ENCODE measurements around the gene GAB2. TPM values are rescaled to one million over a fixed set of nuclear protein-coding genes. Genes with fewer than 3 reads are reported as not detected.
"Not testable (repeated sequence)": the region's sequence is repeated elsewhere in the genome, so short reads cannot be mapped to it uniquely, and the experiment has no call there.

GAB2 gene
- total RNA-seq, 2 experiments from 2014 or later: 0.91 to 0.98 TPM

- peaks cover 8% of the 10 kb centered on the region for H3K9me3 Mint-ChIP-seq
- peak; percentile 22 for DNase-seq
- H3K4me3 Mint-ChIP-seq: no peak overlapping the region
- peaks cover 18% of the 10 kb centered on the region for H3K4me1 Mint-ChIP-seq
- no peaks in the 10 kb centered on the region for H3K27me3 Mint-ChIP-seq
- no peak overlapping the region for H3K27ac Mint-ChIP-seq
- peaks cover 11% of the 10 kb centered on the region for H3K36me3 Mint-ChIP-seq
These were observed 125.4 kb downstream of the GAB2 start for GRCh38 chr11:78292109-78292803.

GRCh38 chr11:78291503-78292108, 126.0 kb downstream of the GAB2 start:
- DNase-seq: peak; percentile 12
- H3K27me3 Mint-ChIP-seq: no peaks in the 10 kb centered on the region
- peaks cover 18% of the 10 kb centered on the region for H3K4me1 Mint-ChIP-seq
- no peak overlapping the region for H3K4me3 Mint-ChIP-seq
- H3K36me3 Mint-ChIP-seq: peaks cover 11% of the 10 kb centered on the region
- no peak overlapping the region for H3K27ac Mint-ChIP-seq
- H3K9me3 Mint-ChIP-seq: peaks cover 8% of the 10 kb centered on the region

GRCh38 chr11:78290293-78291176, 127.1 kb downstream of the GAB2 start:
- no peak overlapping the region for H3K4me3 Mint-ChIP-seq

GRCh38 chr11:78289552-78290292, 127.9 kb downstream of the GAB2 start:
- H3K9me3 Mint-ChIP-seq: peaks cover 8% of the 10 kb centered on the region
- H3K4me1 Mint-ChIP-seq: peaks cover 18% of the 10 kb centered on the region
- no peaks in the 10 kb centered on the region for H3K27me3 Mint-ChIP-seq
- H3K27ac Mint-ChIP-seq: peak overlapping the region; percentile 5
- H3K4me3 Mint-ChIP-seq: no peak overlapping the region
- DNase-seq: no peak
- peaks cover 11% of the 10 kb centered on the region for H3K36me3 Mint-ChIP-seq

More at GRCh38 chr11:78290293-78291176, 127.1 kb downstream of the GAB2 start:
- Mint-ChIP-seq H3K27ac (peak overlapping the region; percentile 28), H3K36me3 (peaks cover 11% of the 10 kb centered on the region), H3K9me3 (peaks cover 8% of the 10 kb centered on the region), H3K4me1 (peaks cover 18% of the 10 kb centered on the region), H3K27me3 (no peaks in the 10 kb centered on the region)
- peak; percentile 2 for DNase-seq

GRCh38 chr11:78284260-78284659, 133.4 kb downstream of the GAB2 start:
- Mint-ChIP-seq H3K9me3 (no peaks in the 10 kb centered on the region), H3K4me3 (no peak overlapping the region), H3K36me3 (peaks cover 2% of the 10 kb centered on the region), H3K4me1 (no peaks in the 10 kb centered on the region), H3K27ac (no peak overlapping the region), H3K27me3 (no peaks in the 10 kb centered on the region)
- no peak for DNase-seq

GRCh38 chr11:78282821-78283220, 134.8 kb downstream of the GAB2 start:
- Mint-ChIP-seq H3K27me3 (no peaks in the 10 kb centered on the region), H3K27ac (no peak overlapping the region), H3K4me1 (no peaks in the 10 kb centered on the region), H3K36me3 (no peaks in the 10 kb centered on the region), H3K4me3 (no peak overlapping the region), H3K9me3 (no peaks in the 10 kb centered on the region)
- DNase-seq: no peak

GRCh38 chr11:78281511-78281910, 136.1 kb downstream of the GAB2 start:
- Mint-ChIP-seq H3K27ac (no peak overlapping the region), H3K9me3 (no peaks in the 10 kb centered on the region), H3K27me3 (no peaks in the 10 kb centered on the region), H3K36me3 (no peaks in the 10 kb centered on the region), H3K4me3 (no peak overlapping the region), H3K4me1 (no peaks in the 10 kb centered on the region)
- no peak for DNase-seq

GRCh38 chr11:78277314-78277994, 140.2 kb downstream of the GAB2 start:
- H3K9me3 Mint-ChIP-seq: peaks cover 15% of the 10 kb centered on the region
- no peaks in the 10 kb centered on the region for H3K4me1 Mint-ChIP-seq
- no peak overlapping the region for H3K4me3 Mint-ChIP-seq
- H3K27me3 Mint-ChIP-seq: no peaks in the 10 kb centered on the region
- no peak overlapping the region for H3K27ac Mint-ChIP-seq
- H3K36me3 Mint-ChIP-seq: peaks cover 6% of the 10 kb centered on the region
- DNase-seq: no peak

GRCh38 chr11:78276311-78276710, 141.3 kb downstream of the GAB2 start:
- Mint-ChIP-seq H3K9me3 (peaks cover 21% of the 10 kb centered on the region), H3K36me3 (peaks cover 12% of the 10 kb centered on the region), H3K27ac (no peak overlapping the region), H3K27me3 (no peaks in the 10 kb centered on the region), H3K4me3 (no peak overlapping the region), H3K4me1 (no peaks in the 10 kb centered on the region)
- no peak for DNase-seq

- Mint-ChIP-seq H3K9me3 (peaks cover 21% of the 10 kb centered on the region), H3K4me1 (no peaks in the 10 kb centered on the region)
These were observed 142.9 kb downstream of the GAB2 start for GRCh38 chr11:78274739-78275138.

GRCh38 chr11:78272625-78273269, 144.9 kb downstream of the GAB2 start:
- Mint-ChIP-seq H3K9me3 (peaks cover 21% of the 10 kb centered on the region), H3K36me3 (peaks cover 12% of the 10 kb centered on the region)
- not testable (repeated sequence) for H3K27me3 Mint-ChIP-seq, H3K4me1 Mint-ChIP-seq, H3K27ac Mint-ChIP-seq, DNase-seq, H3K4me3 Mint-ChIP-seq

More at GRCh38 chr11:78274739-78275138, 142.9 kb downstream of the GAB2 start:
- no peak overlapping the region for H3K27ac Mint-ChIP-seq
- H3K4me3 Mint-ChIP-seq: no peak overlapping the region
- no peak for DNase-seq
- H3K36me3 Mint-ChIP-seq: peaks cover 12% of the 10 kb centered on the region
- no peaks in the 10 kb centered on the region for H3K27me3 Mint-ChIP-seq

- H3K27me3 Mint-ChIP-seq, DNase-seq, H3K27ac Mint-ChIP-seq, H3K4me1 Mint-ChIP-seq, H3K4me3 Mint-ChIP-seq: not testable (repeated sequence)
- Mint-ChIP-seq H3K9me3 (peaks cover 21% of the 10 kb centered on the region), H3K36me3 (peaks cover 12% of the 10 kb centered on the region)
These were observed 145.8 kb downstream of the GAB2 start for GRCh38 chr11:78271801-78272200.

- no peak overlapping the region for H3K27ac Mint-ChIP-seq
These were observed 146.6 kb downstream of the GAB2 start for GRCh38 chr11:78270971-78271370.

GRCh38 chr11:78269806-78270205, 147.8 kb downstream of the GAB2 start:
- Mint-ChIP-seq H3K27ac (no peak overlapping the region), H3K27me3 (peaks cover 3% of the 10 kb centered on the region), H3K36me3 (peaks cover 12% of the 10 kb centered on the region), H3K4me1 (no peaks in the 10 kb centered on the region), H3K4me3 (no peak overlapping the region), H3K9me3 (peaks cover 21% of the 10 kb centered on the region)
- no peak for DNase-seq

More at GRCh38 chr11:78270971-78271370, 146.6 kb downstream of the GAB2 start:
- no peak for DNase-seq
- Mint-ChIP-seq H3K27me3 (peaks cover 3% of the 10 kb centered on the region), H3K9me3 (peaks cover 21% of the 10 kb centered on the region), H3K36me3 (peaks cover 12% of the 10 kb centered on the region), H3K4me3 (no peak overlapping the region), H3K4me1 (no peaks in the 10 kb centered on the region)

Data from activated naive CD8-positive, alpha-beta T cell treated with anti-CD3 and anti-CD28 coated beads for 36 hours (primary cell).